ENCODE measurements around the gene QSOX2.
A peak's percentile ranks its signal among the peaks of the same experiment; 100 is the strongest.

The QSOX2 gene

GRCh38 chr9:136160995-136161610 is 84.5 kb downstream of the QSOX2 start:
- no peak overlapping the region for H3K4me2 ChIP-seq (ENCODE audit: insufficient read depth, low read length, poor library complexity, severe bottlenecking)
- no peak overlapping the region for H3K9ac ChIP-seq (ENCODE audit: low read depth, low read length, poor library complexity)
- no peak overlapping the region for H3K4ac ChIP-seq (ENCODE audit: low read length)
- H2BK15ac ChIP-seq (ENCODE audit: low read length): no peak overlapping the region
- H2BK5ac ChIP-seq (ENCODE audit: low read length): no peak overlapping the region
- H3K4me1 ChIP-seq (ENCODE audit: control insufficient read depth in 2 of 2, insufficient read depth in 1 of 2, low read depth in 1 of 2, low read length in 2 of 2): peaks cover 2 to 11% of the 10 kb centered on the region in 2 donors
- H3K79me1 ChIP-seq (ENCODE audit: low read depth, low read length): peaks cover 6% of the 10 kb centered on the region
- H3K36me3 ChIP-seq (replicated peaks in 1 of 2; ENCODE audit: control insufficient read depth in 2 of 2, insufficient read depth in 2 of 2, low read length in 2 of 2): no peaks in the 10 kb centered on the region
- H3K14ac ChIP-seq (ENCODE audit: low read length): no peak overlapping the region
- peak overlapping the region; percentile 67 for H2BK12ac ChIP-seq (ENCODE audit: low read length)
- H3K27ac ChIP-seq (replicated peaks; ENCODE audit: low read length): no peak overlapping the region
- H3K18ac ChIP-seq (ENCODE audit: low read length): peak overlapping the region; percentile 87
- H4K91ac ChIP-seq (ENCODE audit: low read depth, low read length, poor library complexity): peak overlapping the region; percentile 80
- H2AK5ac ChIP-seq (ENCODE audit: low read depth, low read length): peak overlapping the region; percentile 77
- peaks cover 0 to 2% of the 10 kb centered on the region in 2 donors for H3K9me3 ChIP-seq (replicated peaks in 1 of 2; ENCODE audit: control insufficient read depth in 2 of 2, insufficient read depth in 1 of 2, low read depth in 1 of 2, low read length in 2 of 2)
- peak overlapping the region in 1 of 2 donors; percentile 3 for H3K4me3 ChIP-seq (ENCODE audit: low read length in 2 of 2)
- no peak overlapping the region for H4K8ac ChIP-seq (ENCODE audit: low read depth, low read length)
- H3K27me3 ChIP-seq (ENCODE audit: control insufficient read depth in 3 of 3, insufficient read depth in 3 of 3, low read depth in 1 of 3, low read length in 3 of 3): peaks cover 0 to 52% (median 0%) of the 10 kb centered on the region in 3 experiments
- DNase-seq (ENCODE audit: low spot score): no peak
- H3K23ac ChIP-seq (ENCODE audit: low read depth, low read length, poor library complexity): no peak overlapping the region
- WGBS, 2 donors (ENCODE audit: extremely low coverage in 2 of 2, insufficient read length in 2 of 2, insufficient replicate concordance in 1 of 2): no CpG with 5 or more reads among the region's 10 CpGs
- H2BK120ac ChIP-seq (ENCODE audit: low read depth, low read length): no peak overlapping the region
- peak overlapping the region; percentile 22 for H2AFZ ChIP-seq (ENCODE audit: low read length)

- H3K4me2 ChIP-seq (ENCODE audit: insufficient read depth, low read length, poor library complexity, severe bottlenecking): peak overlapping the region; percentile 11
- H3K18ac ChIP-seq (ENCODE audit: low read length): peak overlapping the region; percentile 96
- H4K91ac ChIP-seq (ENCODE audit: low read depth, low read length, poor library complexity): no peak overlapping the region
- peaks cover 0 to 2% of the 10 kb centered on the region in 2 donors for H3K9me3 ChIP-seq (replicated peaks in 1 of 2; ENCODE audit: control insufficient read depth in 2 of 2, insufficient read depth in 1 of 2, low read depth in 1 of 2, low read length in 2 of 2)
- H4K8ac ChIP-seq (ENCODE audit: low read depth, low read length): no peak overlapping the region
- H3K4ac ChIP-seq (ENCODE audit: low read length): peak overlapping the region; percentile 76
- H2BK120ac ChIP-seq (ENCODE audit: low read depth, low read length): peak overlapping the region; percentile 72
- no CpG with 5 or more reads among the region's 12 CpGs for WGBS, 2 donors (ENCODE audit: extremely low coverage in 2 of 2, insufficient read length in 2 of 2, insufficient replicate concordance in 1 of 2)
- no peak overlapping the region for H3K14ac ChIP-seq (ENCODE audit: low read length)
- peak overlapping the region; percentile 92 for H2AK5ac ChIP-seq (ENCODE audit: low read depth, low read length)
- H3K9ac ChIP-seq (ENCODE audit: low read depth, low read length, poor library complexity): peak overlapping the region; percentile 81
- DNase-seq (ENCODE audit: low spot score): no peak
- H3K27ac ChIP-seq (replicated peaks; ENCODE audit: low read length): peak overlapping the region; percentile 26
- H3K23ac ChIP-seq (ENCODE audit: low read depth, low read length, poor library complexity): peak overlapping the region; percentile 57
- peaks cover 0 to 58% (median 0%) of the 10 kb centered on the region in 3 experiments for H3K27me3 ChIP-seq (ENCODE audit: control insufficient read depth in 3 of 3, insufficient read depth in 3 of 3, low read depth in 1 of 3, low read length in 3 of 3)
- H2BK15ac ChIP-seq (ENCODE audit: low read length): peak overlapping the region; percentile 99
- no peak overlapping the region for H3K4me3 ChIP-seq (ENCODE audit: low read length in 2 of 2)
- H3K4me1 ChIP-seq (ENCODE audit: control insufficient read depth in 2 of 2, insufficient read depth in 1 of 2, low read depth in 1 of 2, low read length in 2 of 2): peaks cover 2 to 11% of the 10 kb centered on the region in 2 donors
- H2AFZ ChIP-seq (ENCODE audit: low read length): peak overlapping the region; percentile 22
- peak overlapping the region; percentile 95 for H2BK5ac ChIP-seq (ENCODE audit: low read length)
- H3K79me1 ChIP-seq (ENCODE audit: low read depth, low read length): peaks cover 5% of the 10 kb centered on the region
- H3K36me3 ChIP-seq (replicated peaks in 1 of 2; ENCODE audit: control insufficient read depth in 2 of 2, insufficient read depth in 2 of 2, low read length in 2 of 2): no peaks in the 10 kb centered on the region
- H2BK12ac ChIP-seq (ENCODE audit: low read length): peak overlapping the region; percentile 100
Observed at GRCh38 chr9:136160381-136160841, 85.2 kb downstream of the QSOX2 start.

- Histone ChIP-seq H3K4me2 (ENCODE audit: insufficient read depth, low read length, poor library complexity, severe bottlenecking) (no peak overlapping the region), H4K8ac (ENCODE audit: low read depth, low read length) (no peak overlapping the region), H3K14ac (ENCODE audit: low read length) (no peak overlapping the region), H3K9ac (ENCODE audit: low read depth, low read length, poor library complexity) (no peak overlapping the region), H2BK12ac (ENCODE audit: low read length) (peak overlapping the region; percentile 100), H2AK5ac (ENCODE audit: low read depth, low read length) (peak overlapping the region; percentile 92), H2BK5ac (ENCODE audit: low read length) (peak overlapping the region; percentile 95), H3K4ac (ENCODE audit: low read length) (peak overlapping the region; percentile 20), H3K36me3 (replicated peaks in 1 of 2; ENCODE audit: control insufficient read depth in 2 of 2, insufficient read depth in 2 of 2, low read length in 2 of 2) (no peaks in the 10 kb centered on the region), H3K79me1 (ENCODE audit: low read depth, low read length) (peaks cover 5% of the 10 kb centered on the region), H2BK120ac (ENCODE audit: low read depth, low read length) (peak overlapping the region; percentile 72), H3K27ac (replicated peaks; ENCODE audit: low read length) (peak overlapping the region; percentile 26), H3K27me3 (ENCODE audit: control insufficient read depth in 3 of 3, insufficient read depth in 3 of 3, low read depth in 1 of 3, low read length in 3 of 3) (peaks cover 0 to 63% (median 0%) of the 10 kb centered on the region in 3 experiments), H3K23ac (ENCODE audit: low read depth, low read length, poor library complexity) (peak overlapping the region; percentile 57), H3K9me3 (replicated peaks in 1 of 2; ENCODE audit: control insufficient read depth in 2 of 2, insufficient read depth in 1 of 2, low read depth in 1 of 2, low read length in 2 of 2) (peaks cover 0 to 2% of the 10 kb centered on the region in 2 donors), H4K91ac (ENCODE audit: low read depth, low read length, poor library complexity) (peak overlapping the region; percentile 85), H3K4me1 (ENCODE audit: control insufficient read depth in 2 of 2, insufficient read depth in 1 of 2, low read depth in 1 of 2, low read length in 2 of 2) (peaks cover 2 to 11% of the 10 kb centered on the region in 2 donors), H2AFZ (ENCODE audit: low read length) (no peak overlapping the region), H2BK15ac (ENCODE audit: low read length) (peak overlapping the region; percentile 99), H3K18ac (ENCODE audit: low read length) (peak overlapping the region; percentile 96), H3K4me3 (ENCODE audit: low read length in 2 of 2) (no peak overlapping the region)
- no peak for DNase-seq (ENCODE audit: low spot score)
- no CpG with 5 or more reads among the region's 16 CpGs for WGBS, 2 donors (ENCODE audit: extremely low coverage in 2 of 2, insufficient read length in 2 of 2, insufficient replicate concordance in 1 of 2)
Observed at GRCh38 chr9:136159851-136160250, 85.8 kb downstream of the QSOX2 start.

- peaks cover 0 to 70% (median 0%) of the 10 kb centered on the region in 3 experiments for H3K27me3 ChIP-seq (ENCODE audit: control insufficient read depth in 3 of 3, insufficient read depth in 3 of 3, low read depth in 1 of 3, low read length in 3 of 3)
- WGBS, 2 donors (ENCODE audit: extremely low coverage in 2 of 2, insufficient read length in 2 of 2, insufficient replicate concordance in 1 of 2): no CpG with 5 or more reads among the region's 20 CpGs
Observed at GRCh38 chr9:136157477-136158265, 87.9 kb downstream of the QSOX2 start.

More at GRCh38 chr9:136157477-136158265, 87.9 kb downstream of the QSOX2 start:
- Histone ChIP-seq H3K14ac (ENCODE audit: low read length) (peak overlapping the region; percentile 26), H2BK5ac (ENCODE audit: low read length) (no peak overlapping the region), H2BK12ac (ENCODE audit: low read length) (no peak overlapping the region), H3K4me3 (ENCODE audit: low read length in 2 of 2) (no peak overlapping the region), H2BK15ac (ENCODE audit: low read length) (peak overlapping the region; percentile 58), H3K27ac (replicated peaks; ENCODE audit: low read length) (no peak overlapping the region), H3K18ac (ENCODE audit: low read length) (peak overlapping the region; percentile 35), H3K4ac (ENCODE audit: low read length) (peak overlapping the region; percentile 37), H3K4me2 (ENCODE audit: insufficient read depth, low read length, poor library complexity, severe bottlenecking) (no peak overlapping the region), H2BK120ac (ENCODE audit: low read depth, low read length) (peak overlapping the region; percentile 28), H4K91ac (ENCODE audit: low read depth, low read length, poor library complexity) (no peak overlapping the region), H3K4me1 (ENCODE audit: control insufficient read depth in 2 of 2, insufficient read depth in 1 of 2, low read depth in 1 of 2, low read length in 2 of 2) (peaks cover 2 to 11% of the 10 kb centered on the region in 2 donors), H2AK5ac (ENCODE audit: low read depth, low read length) (peak overlapping the region; percentile 78), H3K79me1 (ENCODE audit: low read depth, low read length) (peaks cover 5% of the 10 kb centered on the region), H2AFZ (ENCODE audit: low read length) (no peak overlapping the region), H3K36me3 (replicated peaks in 1 of 2; ENCODE audit: control insufficient read depth in 2 of 2, insufficient read depth in 2 of 2, low read length in 2 of 2) (no peaks in the 10 kb centered on the region), H3K23ac (ENCODE audit: low read depth, low read length, poor library complexity) (no peak overlapping the region), H3K9me3 (replicated peaks in 1 of 2; ENCODE audit: control insufficient read depth in 2 of 2, insufficient read depth in 1 of 2, low read depth in 1 of 2, low read length in 2 of 2) (no peaks in the 10 kb centered on the region), H3K9ac (ENCODE audit: low read depth, low read length, poor library complexity) (no peak overlapping the region), H4K8ac (ENCODE audit: low read depth, low read length) (no peak overlapping the region)
- no peak for DNase-seq (ENCODE audit: low spot score)

Measured in neuronal stem cell (in vitro differentiated cells).